DMS79 treated with DMSO at 0.1 percent for 48 hours (cell line): ENCODE measurements around the gene PPFIA1.

Source experiments
- DNase-seq: peaks from one replicate; lab custom pipeline; 2025; lab: John Stamatoyannopoulos, UW

Gene PPFIA1

GRCh38 chr11:70432065-70432464 lies 161.6 kb downstream of the PPFIA1 start:
- DNase-seq = no peak

- no peak for DNase-seq
Observed at GRCh38 chr11:70432580-70432979, 162.1 kb downstream of the PPFIA1 start.

GRCh38 chr11:70433038-70433437 lies 162.5 kb downstream of the PPFIA1 start:
- DNase-seq = no peak

GRCh38 chr11:70433526-70433925 lies 163.0 kb downstream of the PPFIA1 start:
- no peak for DNase-seq
